Activated naive CD4-positive, alpha-beta T cell (primary cell): Measurements from ENCODE around the gene ACAD10.
"Not testable (repeated sequence)": the region's sequence is repeated elsewhere in the genome, so short reads cannot be mapped to it uniquely, and the experiment has no call there.

Experiments
- DNase-seq, 4 experiments: peaks; one replicate each; lab custom pipeline; 2025; lab: John Stamatoyannopoulos, UW

The ACAD10 gene

GRCh38 chr12:111753144-111753881 is 67.5 kb downstream of the ACAD10 start:
- DNase-seq, result no peak

DNA sequence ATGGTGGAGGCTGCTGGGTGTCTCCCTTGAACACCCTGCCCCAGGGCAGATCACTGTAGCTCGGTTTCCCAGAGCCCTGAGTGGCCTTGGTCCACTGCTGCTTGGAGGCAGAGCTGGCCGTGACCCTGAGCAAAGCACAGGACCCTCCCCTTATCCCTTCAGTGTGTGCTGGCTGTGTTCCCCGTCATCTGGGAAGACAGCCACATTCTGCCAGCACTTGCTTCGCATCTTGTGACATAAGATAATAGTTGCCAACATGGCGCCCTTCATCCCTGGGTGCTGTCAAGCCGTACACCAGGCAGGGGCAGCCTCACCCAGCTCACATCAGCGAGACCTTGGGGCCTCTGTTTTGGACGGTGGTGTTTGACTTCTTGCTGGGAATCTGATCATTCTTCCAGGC is 68.8 kb downstream of the ACAD10 start:
- DNase-seq, result no peak

GRCh38 chr12:111756196-111756595 is 70.3 kb downstream of the ACAD10 start:
- DNase-seq, result no peak

DNA sequence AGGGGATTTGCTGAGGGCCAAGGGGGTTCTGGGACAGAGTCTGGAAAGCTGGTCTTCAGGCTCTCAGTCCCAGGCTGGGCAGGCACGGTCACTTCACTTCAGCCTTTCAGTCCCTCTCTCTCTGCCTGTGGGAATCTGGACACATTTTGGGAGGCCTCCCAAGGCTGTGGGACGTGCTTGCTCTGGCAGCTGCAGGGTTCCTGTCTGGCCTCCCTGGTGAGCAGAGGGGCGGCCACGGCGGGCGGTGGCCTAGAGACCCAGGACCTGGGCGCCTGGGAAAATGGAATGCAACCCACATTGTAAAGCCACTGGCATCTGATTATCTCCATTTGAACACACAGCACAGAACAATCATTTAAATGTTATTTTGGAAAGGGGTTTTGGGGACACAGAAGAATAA is 70.8 kb downstream of the ACAD10 start:
- DNase-seq, result no peak

GRCh38 chr12:111757361-111758119 is 71.7 kb downstream of the ACAD10 start:
- no peak for DNase-seq

DNA sequence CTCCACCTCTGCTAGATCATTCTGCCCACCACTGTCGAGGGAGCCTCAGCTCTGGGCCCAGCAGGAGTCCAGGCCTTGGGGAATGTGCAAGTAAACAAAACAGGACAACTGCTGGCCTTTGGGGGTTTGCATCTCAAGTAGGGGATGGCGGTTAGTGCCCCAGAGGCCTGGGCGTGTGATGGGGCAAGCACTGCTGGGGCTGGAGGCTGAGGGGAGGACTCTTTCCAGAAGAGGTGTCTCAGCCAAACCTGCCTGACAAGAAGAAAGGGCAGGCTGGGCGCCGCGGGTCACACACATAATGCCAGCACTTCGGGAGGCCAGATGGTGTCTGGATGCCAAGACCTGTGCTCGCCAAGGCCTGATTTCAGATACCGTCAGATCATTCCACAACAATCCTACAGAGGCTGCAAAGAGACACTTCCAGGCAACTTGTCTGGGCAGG is 72.3 kb downstream of the ACAD10 start:
- DNase-seq, result no peak

GRCh38 chr12:111759271-111759670 is 73.4 kb downstream of the ACAD10 start:
- DNase-seq, result no peak

- DNase-seq, result no peak
Measured at GRCh38 chr12:111759991-111760390, 74.1 kb downstream of the ACAD10 start.

GRCh38 chr12:111761099-111761498 is 75.2 kb downstream of the ACAD10 start:
- DNase-seq, result no peak

- no peak for DNase-seq
Measured at GRCh38 chr12:111761706-111762105, 75.9 kb downstream of the ACAD10 start.

- not testable (repeated sequence) for DNase-seq
Measured at GRCh38 chr12:111763552-111763951, 77.7 kb downstream of the ACAD10 start.

- no peak for DNase-seq
Measured at GRCh38 chr12:111764120-111764821, 78.4 kb downstream of the ACAD10 start.

- DNase-seq, result peak in 1 of 4 experiments; percentile 28
Measured at GRCh38 chr12:111766608-111767361, 80.9 kb downstream of the ACAD10 start, which contains the start of gene ALDH2. Gene ALDH2, plus strand, starts transcription at chr12:111766933. Its CDS starts 50 bp downstream, at chr12:111766983.

DNA sequence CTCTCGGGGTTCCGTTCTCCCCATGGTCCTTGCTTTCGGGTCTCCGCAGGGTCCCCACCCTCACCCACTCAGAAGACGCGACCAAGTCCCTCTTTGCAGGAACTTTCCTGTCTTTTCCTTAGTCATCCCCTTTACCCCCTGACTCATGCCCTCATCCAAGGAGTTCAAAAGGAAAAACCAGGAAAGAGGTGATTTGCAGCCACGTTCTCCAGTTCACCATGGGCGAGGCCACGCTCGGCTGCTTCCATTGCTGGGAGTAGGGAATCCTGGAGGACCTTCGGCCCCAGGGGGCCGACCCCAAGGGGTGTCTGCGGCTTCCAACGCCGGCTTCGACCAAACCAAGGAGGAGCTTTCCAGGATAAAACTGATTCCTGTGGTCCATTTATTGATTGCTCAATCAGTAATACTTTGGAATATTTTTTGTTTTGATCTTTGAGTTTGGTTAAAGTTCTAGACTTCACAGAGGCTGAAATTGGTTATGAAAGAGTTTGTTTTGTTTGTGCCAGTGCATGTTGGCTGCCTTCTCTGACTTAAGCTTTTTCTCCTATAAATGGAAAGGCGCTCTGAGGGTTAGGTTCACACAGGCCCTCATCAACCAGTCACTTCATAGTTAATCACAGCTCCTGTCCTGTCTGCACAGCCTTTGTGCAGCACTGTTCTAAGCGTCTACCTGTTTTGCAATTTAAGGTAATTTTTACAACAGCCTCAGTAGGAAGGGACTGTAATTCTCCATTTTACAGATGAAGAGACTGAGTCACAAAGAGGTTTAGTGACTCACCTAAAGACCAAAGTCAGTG is 81.7 kb downstream of the ACAD10 start:
- no peak for DNase-seq

DNA sequence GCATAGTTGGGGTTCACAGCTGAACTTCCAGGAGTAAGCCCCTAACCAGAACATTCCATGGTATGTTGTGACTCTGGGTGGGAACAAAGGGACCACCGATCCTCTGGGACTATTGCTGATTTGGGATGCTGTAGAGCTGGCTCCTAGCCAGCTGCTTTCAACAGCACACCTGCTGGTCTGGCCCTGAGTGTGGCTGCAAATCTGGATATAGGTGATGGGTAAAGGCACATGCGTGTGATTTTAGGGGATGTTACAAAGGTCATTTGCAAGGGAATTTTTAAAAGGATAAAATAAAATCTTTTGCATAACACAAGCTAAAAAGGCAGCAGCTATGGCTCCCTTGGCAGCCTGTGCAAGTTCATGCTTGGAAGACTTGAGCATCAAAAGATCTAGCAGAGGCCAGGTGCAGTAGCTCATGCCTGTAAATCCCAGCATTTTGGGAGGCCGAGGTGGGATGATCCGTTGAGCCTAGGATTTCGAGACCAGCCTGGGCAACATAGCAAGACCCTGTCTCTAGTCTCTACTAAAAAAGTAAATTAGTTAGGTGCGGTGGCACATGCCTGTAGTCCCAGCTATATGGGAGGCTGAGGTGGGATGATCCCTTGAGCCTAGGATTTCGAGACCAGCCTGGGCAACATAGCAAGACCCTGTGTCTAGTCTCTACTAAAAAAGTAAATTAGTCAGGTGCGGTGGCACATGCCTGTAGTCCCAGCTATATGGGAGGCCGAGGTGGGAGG is 82.5 kb downstream of the ACAD10 start:
- no peak for DNase-seq

DNA sequence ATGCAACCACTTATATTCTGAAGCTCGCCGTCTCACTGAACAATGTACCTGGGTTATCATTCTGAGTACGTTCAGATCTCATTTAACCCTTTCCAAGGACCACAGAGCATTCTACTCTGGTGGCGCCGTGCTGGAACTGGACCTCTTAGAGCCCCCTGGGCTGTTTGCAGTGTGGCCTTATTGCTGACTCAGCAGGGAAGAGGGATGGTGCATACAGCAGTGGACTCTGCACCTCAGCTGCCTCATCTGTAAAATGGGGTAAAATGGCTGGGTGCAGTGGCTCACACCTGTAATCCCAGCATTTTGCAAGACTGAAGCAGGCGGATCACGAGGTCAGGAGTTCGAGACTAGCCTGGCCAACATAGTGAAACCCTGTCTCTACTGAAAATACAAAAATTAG is 83.7 kb downstream of the ACAD10 start:
- DNase-seq, result no peak

GRCh38 chr12:111773801-111774551 is 88.1 kb downstream of the ACAD10 start:
- no peak for DNase-seq

- DNase-seq, result no peak
Measured at GRCh38 chr12:111775205-111776193, 89.6 kb downstream of the ACAD10 start.
